ENCODE data around the gene ZPBP.

DNA sequence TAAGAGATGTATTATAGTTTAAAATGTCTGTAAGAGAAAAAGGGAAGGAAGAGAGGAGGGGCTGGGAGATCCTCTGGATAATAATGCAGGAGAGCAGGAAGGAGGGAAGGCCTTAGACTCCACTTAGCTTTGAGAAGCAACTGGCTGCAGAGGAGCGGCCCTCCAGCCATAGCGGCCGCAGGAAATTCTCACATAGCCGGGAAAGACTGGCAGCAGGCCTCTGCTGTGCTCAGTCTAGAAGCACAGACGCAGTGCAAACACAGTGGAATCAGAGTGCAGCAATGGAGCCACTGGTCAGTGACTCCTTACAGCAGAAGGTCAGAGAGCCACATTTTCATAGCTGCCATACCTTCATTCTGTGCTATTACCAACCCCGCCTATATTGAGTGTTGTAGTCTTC is 166.3 kb downstream of the ZPBP start:
- no peak for TF ChIP-seq EZH2phosphoT487 (IDR thresholded peaks at IDR 0.05; ENCODE audit: low read depth)
- TF ChIP-seq CTCF (IDR thresholded peaks at IDR 0.05; ENCODE audit: low read depth, low read length) = no peak

Measured in OCI-LY3 (cell line).